Kidney glomerular epithelial cell (primary cell): ENCODE measurements around the gene TBC1D2B.

Experiments used
- DNase-seq: peaks from one replicate; lab custom pipeline; 2025; lab: John Stamatoyannopoulos, UW

Gene TBC1D2B

GRCh38 chr15:78077053-78077870, at the start of gene TBC1D2B:
Gene TBC1D2B (minus strand): TSS chr15:78077711. CDS start chr15:78077652, 59 bp downstream.
- DNase-seq, result peak; percentile 58

DNA sequence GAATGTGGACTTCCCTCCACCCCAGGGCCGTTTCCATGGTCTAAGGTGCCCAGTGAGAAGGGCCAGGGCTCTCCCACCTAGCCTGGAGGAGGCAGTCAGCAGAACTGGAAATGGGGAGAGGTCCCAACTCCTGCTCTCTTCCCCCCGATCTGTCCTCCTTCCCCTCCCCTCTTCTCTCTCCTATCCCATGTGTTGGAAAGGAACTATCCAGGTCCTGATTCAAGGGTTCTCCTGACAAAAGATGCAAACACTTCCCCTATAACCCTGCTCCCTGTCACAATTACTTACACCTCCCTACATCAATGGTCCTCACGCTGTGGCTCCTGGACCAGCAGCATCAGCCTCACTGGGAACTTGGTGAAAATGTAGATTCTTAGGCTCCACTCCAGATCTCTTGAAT, 47.8 kb upstream of the TBC1D2B start:
- no peak for DNase-seq

GRCh38 chr15:78120523-78120922, 43.0 kb upstream of the TBC1D2B start:
- no peak for DNase-seq

DNA sequence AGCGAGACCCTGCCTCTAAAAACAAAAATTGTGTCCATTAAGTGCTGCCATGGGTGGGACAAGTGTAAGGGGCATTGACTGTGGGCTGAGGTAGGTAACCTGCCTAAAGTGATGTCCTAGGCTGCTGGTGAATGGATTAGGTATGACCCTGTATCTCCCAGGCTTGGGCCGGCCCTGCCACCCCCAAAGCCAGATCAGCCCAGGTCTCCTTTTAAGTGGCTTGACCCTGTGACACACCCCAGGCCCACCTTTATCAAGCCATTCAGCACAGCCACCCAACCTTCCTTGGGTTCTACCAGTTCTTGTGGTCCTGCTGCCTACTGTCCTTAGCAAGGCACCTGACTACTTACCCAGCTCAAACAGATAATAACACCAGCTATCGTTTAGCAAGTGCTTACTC, 35.0 kb upstream of the TBC1D2B start:
- no peak for DNase-seq

DNA sequence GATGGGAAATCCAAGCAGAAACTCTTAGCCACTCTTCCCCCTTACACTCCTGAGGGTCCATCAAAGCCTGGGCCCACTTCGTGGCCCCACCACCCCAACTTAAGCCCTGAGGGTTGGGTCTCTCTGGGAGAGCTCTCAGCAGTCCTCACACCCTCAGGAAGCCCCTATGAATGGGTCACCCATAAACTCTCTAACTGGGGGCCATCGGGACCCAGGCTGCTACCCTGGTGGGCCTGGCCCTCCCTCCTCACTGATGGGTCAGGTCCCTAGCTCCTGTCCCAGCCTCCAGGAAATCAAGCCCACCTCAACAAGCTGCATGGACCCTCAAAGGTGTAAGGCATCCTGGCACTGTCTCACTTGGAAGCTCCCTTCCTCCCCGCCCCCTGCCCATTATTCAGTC, 34.3 kb upstream of the TBC1D2B start:
- no peak for DNase-seq

DNA sequence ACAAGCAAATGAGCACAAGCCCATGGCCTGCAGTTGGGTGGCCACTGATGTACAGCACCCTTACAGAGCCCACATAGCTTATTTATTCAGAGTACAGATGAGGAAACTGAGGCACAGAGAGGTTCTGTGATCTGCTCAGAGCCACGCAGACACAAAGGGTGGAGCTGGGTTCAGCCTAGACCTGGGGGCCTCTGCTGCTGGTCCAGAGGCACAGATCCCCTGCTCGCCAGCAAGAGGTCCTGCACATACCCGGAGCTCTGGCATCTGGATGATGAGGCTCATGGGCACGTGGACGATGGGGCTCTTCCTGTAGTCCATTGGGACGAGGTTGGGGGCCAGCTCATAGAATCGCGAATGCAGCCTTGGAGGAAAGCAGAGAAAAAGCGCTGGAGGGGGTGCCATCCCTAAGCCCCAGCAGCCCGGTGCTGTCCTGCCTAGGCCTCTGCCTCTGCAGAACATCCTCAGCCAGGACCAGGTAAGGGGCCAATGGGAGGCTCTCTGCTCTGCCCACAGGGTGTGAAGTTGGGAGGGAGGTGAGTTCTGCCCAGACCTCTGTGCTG, 33.5 kb upstream of the TBC1D2B start:
- DNase-seq, result no peak

DNA sequence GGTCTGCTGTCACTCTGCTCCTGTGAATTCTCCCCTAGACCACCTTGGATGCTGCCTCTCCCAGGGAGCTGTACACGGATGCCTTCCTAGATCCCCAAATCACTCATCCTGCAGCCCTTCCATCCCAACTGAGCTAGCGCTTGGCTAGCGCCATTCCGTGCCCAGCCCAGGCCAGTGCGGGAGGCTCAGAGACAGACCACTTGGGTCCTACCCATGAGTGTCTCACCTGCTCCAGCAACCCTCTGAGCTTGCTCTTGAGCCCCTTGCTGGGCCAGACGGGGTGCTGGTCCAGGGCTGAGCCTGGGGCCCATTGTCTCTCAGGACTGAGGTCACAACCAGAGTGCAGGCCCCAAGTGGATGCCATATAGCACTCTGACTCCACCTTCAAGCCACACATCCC, 32.6 kb upstream of the TBC1D2B start:
- no peak for DNase-seq

- DNase-seq, result no peak
These were observed 31.6 kb upstream of the TBC1D2B start for GRCh38 chr15:78109156-78109555.

DNA sequence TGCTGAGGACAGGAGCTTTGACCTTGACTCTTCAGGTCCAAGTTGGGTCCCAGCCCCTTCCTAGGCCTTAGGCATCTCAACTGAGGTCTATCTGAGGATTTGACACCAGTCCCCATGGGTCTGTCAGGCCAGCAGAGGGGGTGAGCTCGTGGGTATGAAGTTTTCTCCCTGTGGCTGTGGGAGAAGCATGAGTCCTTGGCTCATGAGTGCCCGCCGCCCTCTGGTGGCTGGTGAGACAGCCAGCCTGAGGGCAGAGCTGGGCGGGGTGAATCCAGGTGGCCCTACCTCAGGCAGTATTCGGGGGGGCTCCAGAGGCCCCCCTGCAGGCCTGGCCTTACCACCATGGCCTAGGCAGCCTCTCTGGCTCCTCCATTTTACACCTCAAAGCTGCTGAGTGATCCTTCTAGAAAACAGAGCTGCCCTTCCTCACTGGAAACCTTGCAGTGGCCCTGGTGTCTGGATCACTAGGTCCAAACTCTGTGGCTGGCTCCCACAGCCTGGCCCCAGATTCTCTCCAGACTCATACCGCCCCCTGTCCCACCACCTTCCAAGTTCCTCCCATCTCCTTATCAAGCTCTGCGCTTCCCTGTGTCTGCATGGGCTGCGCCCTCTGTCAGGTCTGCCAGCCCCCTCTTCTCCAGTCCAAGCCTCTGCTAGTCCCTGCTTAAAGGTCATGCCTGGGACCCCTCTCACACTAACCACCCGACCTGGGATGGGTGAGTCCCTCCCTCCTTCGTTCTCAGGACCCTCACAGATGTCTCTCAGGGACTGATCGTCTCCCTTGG, 31.0 kb upstream of the TBC1D2B start:
- DNase-seq, result peak; percentile 76

DNA sequence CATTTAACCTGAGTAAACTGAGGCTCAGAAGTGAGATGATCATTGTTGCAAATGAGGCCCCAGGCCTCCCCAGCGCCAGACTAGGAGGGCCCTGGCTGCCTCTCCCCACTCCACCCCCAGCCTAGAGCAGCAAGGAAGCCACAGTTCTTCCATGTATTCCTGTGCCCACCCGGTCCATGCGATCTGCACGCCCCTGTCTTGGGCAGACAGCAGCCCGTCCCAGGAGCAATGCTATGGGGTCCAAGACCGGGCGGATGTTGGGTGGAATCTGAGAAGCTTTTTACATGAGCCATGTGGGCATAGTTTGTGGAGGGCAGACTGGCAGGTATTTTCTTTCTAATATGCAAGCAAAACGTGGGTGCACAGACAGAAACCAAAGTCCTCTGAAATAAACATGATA, 30.0 kb upstream of the TBC1D2B start:
- no peak for DNase-seq

- no peak for DNase-seq
These were observed 28.1 kb upstream of the TBC1D2B start for GRCh38 chr15:78105476-78106241.

DNA sequence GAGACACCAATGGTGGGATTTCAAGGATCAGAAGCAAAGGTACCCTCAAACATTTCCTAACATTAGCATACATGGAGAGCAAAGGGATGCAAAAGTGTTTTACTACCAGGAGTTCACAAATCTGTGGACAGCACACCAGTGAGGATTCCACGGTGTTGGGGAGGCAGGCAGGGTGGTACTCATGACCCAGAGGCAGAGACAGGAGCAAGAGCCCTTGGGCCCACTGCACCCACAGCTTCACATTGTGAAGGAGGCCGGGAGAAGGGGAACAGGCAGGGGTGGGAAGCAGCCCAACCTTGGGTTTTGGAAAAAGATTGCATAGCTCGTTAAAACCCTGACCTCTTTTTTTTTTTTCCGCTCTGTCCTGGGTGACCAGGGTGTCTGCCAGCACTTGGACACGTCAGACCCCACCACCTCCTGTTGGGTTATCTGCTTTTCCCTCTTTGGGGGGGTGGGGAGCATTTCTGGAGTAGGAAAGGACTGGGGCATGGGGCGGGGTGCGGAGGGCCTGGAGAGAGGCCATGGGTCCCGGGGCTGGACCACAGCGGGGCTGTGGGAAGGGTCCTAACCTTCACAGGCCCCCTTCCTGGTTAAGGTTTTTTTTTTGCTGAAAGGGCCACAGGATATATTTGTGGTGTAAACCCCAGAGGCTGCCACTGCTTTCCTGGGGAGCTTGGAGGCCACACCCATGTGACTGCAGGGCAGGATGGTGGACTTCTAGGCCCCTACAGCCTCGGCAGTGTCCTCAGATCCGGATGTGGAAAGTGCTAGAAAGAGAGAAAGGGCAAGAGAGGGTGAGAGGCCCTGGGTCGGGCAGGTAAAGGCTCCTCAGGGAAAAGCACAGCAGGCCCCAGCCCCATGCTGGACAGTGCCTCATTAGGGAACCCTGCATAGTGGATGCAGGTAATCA, 27.3 kb upstream of the TBC1D2B start:
- DNase-seq, result no peak

- no peak for DNase-seq
These were observed 26.6 kb upstream of the TBC1D2B start for GRCh38 chr15:78104119-78104479.

- no peak for DNase-seq
These were observed 26.1 kb upstream of the TBC1D2B start for GRCh38 chr15:78103406-78104118.

DNA sequence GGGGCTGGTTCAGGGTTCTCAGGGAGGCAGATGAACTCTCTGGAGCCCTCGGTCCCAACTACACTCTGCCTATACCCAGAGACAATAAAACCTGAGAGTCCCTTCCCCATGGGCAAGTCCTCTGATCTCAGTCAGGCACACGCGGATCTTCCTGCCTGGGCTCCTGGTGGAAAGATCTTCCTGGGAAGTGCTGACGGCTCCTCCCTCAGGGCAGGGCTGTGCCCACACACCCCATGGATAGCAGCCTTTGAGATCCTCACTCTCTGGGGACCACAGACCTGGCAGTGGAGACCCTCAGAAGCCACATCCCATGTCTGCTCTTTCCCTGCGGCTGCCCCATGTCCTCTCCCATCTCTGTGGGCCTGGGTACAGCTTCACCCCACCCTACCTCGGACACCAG, 25.2 kb upstream of the TBC1D2B start:
- no peak for DNase-seq

DNA sequence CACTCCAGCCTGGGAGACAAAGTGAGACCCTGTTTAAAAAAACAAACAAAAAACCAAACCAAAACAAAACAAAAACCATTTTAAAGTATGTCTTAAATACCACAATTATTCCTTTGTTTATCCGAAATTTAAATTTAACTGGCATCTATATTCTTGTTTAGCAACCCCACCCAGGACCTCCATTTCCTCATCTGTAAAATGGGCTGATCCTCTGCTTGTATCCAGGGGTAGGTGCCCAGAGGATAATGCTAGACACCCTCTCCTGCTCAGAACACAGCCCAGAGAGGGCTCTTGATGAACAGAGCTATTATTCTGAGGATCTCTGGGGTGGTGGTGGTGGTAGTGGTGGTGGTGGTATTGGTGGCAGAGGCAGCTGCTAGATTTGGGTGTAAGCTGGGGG, 24.7 kb upstream of the TBC1D2B start:
- DNase-seq, result no peak

DNA sequence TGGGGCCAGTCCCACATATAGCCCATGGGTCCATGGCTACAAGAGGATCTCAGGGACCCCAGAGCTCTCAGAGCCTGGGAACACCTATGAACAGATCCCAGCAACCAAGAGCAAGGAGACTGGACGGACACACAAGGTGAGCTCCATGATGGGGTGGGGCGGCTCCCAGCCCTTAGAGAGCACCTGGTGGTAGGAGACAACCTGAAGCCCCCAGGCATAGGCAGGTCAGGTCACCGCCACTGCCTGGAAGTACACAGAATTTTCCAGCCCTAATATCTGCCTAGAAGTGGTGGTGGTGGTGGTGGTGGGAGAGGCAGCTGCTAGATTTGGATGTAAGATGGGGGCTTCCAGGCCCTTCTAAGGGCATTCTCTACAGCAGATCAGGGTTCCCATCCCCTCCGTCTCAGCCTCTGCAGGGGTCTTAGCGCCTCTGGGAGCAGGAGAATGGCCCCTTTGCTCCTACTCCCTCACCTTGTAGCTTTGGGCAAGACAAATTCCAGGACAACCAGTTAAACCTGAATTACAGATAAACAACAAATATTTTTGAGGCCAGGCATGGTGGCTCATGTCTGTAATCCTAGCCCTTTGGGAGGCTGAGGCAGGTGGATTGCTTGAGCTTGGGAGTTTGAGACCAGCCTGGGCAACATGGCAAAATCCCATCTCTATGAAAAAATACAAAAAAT, 24.1 kb upstream of the TBC1D2B start:
- DNase-seq, result no peak

DNA sequence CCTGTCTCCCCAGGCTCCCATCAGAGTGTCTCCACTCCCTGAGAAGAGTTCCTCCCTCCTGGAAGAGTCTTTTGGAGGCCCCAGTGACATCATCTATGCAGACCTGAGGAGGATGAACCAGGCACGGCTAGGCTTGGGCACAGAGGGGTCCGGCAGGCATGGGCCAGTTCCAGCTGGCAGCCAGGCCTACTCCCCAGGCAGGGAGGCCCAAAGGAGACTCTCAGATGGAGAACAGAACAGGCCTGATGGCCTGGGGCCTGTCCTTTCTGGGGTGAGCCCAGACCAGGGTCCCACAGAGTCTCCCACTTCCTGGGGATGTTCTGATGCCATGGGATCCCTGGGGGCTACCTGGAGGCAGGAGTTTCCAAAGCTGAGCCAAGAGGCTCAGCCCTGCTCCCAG, 23.4 kb upstream of the TBC1D2B start:
- no peak for DNase-seq

- no peak for DNase-seq
These were observed 20.7 kb upstream of the TBC1D2B start for GRCh38 chr15:78098131-78098755.

DNA sequence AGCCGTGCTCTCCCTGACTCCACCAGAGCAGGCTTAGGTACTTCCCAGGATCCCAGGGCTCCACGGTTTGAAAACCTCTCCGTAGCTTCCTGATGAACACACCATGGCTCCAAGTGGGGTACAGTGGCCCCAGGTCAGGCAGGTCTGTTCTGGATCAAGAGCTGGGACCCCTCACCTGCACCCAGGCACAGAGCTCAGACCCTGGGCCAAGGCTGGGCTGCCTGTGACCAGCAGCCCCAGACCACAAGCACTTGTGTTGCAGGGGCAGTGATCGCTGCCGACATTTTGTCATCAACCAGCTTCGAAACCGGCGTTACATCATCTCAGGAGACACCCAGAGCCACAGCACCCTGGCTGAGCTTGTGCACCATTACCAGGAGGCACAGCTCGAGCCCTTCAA, 20.2 kb upstream of the TBC1D2B start:
- DNase-seq, result no peak
